Left renal pelvis (tissue), 4 donors: Measurements from ENCODE around the gene KRTAP9-7. TPM values are rescaled to one million over a fixed set of nuclear protein-coding genes. Genes with fewer than 3 reads are reported as not detected.
"Not testable (repeated sequence)": the region's sequence is repeated elsewhere in the genome, so short reads cannot be mapped to it uniquely, and the experiment has no call there.

Experiments
- DNase-seq, 4 donors: peaks; one replicate each; pipeline ENCODE4 v3.0.0-alpha.2; 2013; ENCODE audit warnings: low read depth in 4 of 4, low spot score in 3 of 4
- polyA plus RNA-seq, 4 donors: library from polyadenylated mRNA; unstranded; fragments of 120-200 nt; gene quantifications; one replicate each; pipeline ENCODE4 v1.2.1, GENCODE V29; 2013; ENCODE audit not compliant: insufficient read length in 4 of 4

The KRTAP9-7 gene
- polyA plus RNA-seq, 4 donors, result not detected

- DNase-seq, result not testable (repeated sequence)
These were observed 4.2 kb upstream of the KRTAP9-7 start for GRCh38 chr17:41271323-41271722.

- no peak for DNase-seq
These were observed 3.6 kb upstream of the KRTAP9-7 start for GRCh38 chr17:41271858-41272257.

GRCh38 chr17:41278176-41278955 is 2.9 kb downstream of the KRTAP9-7 start:
- DNase-seq, result no peak

GRCh38 chr17:41284043-41284442 is 8.5 kb downstream of the KRTAP9-7 start:
- no peak for DNase-seq

- DNase-seq, result no peak
These were observed 9.0 kb downstream of the KRTAP9-7 start for GRCh38 chr17:41284546-41284945.

GRCh38 chr17:41287050-41287449 is 11.6 kb downstream of the KRTAP9-7 start:
- no peak for DNase-seq

- no peak for DNase-seq
These were observed 18.5 kb downstream of the KRTAP9-7 start for GRCh38 chr17:41294016-41294415.

- no peak for DNase-seq
These were observed 21.3 kb downstream of the KRTAP9-7 start for GRCh38 chr17:41296846-41297245.

GRCh38 chr17:41298458-41299135 is 23.1 kb downstream of the KRTAP9-7 start:
- DNase-seq, result no peak

- no peak for DNase-seq
These were observed 25.8 kb downstream of the KRTAP9-7 start for GRCh38 chr17:41301204-41301790.

- DNase-seq, result no peak
These were observed 26.7 kb downstream of the KRTAP9-7 start, which contains the start of gene KRTAP29-1 for GRCh38 chr17:41301916-41302901. Gene KRTAP29-1, minus strand, starts transcription at chr17:41302851. Its CDS starts 0 bp downstream, at chr17:41302851.

- no peak for DNase-seq
These were observed 27.5 kb downstream of the KRTAP9-7 start for GRCh38 chr17:41302981-41303380.

- DNase-seq, result no peak
These were observed 28.6 kb downstream of the KRTAP9-7 start for GRCh38 chr17:41304091-41304490.

- DNase-seq, result no peak
These were observed 32.1 kb downstream of the KRTAP9-7 start for GRCh38 chr17:41307647-41308046.

GRCh38 chr17:41308251-41308917 is 32.9 kb downstream of the KRTAP9-7 start:
- no peak for DNase-seq

GRCh38 chr17:41308918-41309359 is 33.4 kb downstream of the KRTAP9-7 start, which contains the start of gene KRTAP16-1:
Gene KRTAP16-1, minus strand, starts transcription at chr17:41309309. Its CDS starts 56 bp downstream, at chr17:41309253.
- DNase-seq, result no peak

- DNase-seq, result no peak
These were observed 35.6 kb downstream of the KRTAP9-7 start for GRCh38 chr17:41311111-41311510.

GRCh38 chr17:41315204-41315794 is 39.8 kb downstream of the KRTAP9-7 start, which contains the start of gene KRTAP17-1:
Gene KRTAP17-1, minus strand, starts transcription at chr17:41315710. Its CDS starts 60 bp downstream, at chr17:41315650.
- DNase-seq, result no peak

GRCh38 chr17:41315814-41316445 is 40.4 kb downstream of the KRTAP9-7 start:
- no peak for DNase-seq
